Measurements from ENCODE around the gene ANKRD40CL. TPM values are rescaled to one million over a fixed set of nuclear protein-coding genes. Genes with fewer than 3 reads are reported as not detected.

Gene ANKRD40CL
- polyA plus RNA-seq, 3 donors: 0.33 TPM; not detected in 2

DNA sequence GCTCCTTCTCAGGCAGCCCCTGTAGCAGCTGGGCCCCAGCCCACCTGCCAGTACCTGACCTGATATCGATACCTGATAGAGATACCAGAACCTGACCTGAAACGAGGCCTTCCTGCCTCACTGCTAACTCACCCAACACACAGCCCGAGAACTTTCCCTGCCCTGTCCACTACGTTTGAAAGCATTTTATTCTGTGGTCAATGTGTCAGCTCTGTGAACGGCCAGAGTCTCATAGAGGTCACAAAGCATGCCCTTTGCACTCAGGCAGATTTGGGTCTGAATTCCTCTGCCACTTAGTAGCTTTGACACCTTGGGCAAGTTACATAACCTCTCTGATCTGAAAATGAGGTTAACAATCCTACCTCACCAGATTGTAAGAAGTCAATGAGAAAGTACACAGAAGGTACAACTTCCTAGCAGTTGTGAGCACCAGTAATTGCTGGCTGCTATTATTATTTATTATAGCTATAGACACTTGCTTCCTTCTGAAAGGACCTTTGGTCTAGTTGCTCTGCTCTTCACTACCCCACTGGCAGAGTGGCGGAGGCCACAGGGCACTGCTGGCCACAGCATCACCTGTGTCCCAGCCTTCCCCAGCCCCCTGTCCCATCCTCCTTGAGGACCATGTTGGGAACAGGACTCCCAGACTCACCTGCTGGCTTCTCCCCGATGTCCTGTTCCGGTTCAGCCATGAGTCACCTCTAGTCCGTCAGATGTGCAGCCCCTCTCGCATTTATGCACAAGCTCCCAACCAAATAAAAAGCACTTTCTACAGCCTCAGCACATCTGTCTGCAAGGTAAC, 895 bp downstream of the ANKRD40CL start:
- no peak overlapping the region for H3K27ac ChIP-seq (ENCODE audit: low read depth, low read length)
- 64 to 89% (median 77%) methylated on average over 10 of the region's 10 CpGs for whole genome bisulfite sequencing, 3 donors

DNA sequence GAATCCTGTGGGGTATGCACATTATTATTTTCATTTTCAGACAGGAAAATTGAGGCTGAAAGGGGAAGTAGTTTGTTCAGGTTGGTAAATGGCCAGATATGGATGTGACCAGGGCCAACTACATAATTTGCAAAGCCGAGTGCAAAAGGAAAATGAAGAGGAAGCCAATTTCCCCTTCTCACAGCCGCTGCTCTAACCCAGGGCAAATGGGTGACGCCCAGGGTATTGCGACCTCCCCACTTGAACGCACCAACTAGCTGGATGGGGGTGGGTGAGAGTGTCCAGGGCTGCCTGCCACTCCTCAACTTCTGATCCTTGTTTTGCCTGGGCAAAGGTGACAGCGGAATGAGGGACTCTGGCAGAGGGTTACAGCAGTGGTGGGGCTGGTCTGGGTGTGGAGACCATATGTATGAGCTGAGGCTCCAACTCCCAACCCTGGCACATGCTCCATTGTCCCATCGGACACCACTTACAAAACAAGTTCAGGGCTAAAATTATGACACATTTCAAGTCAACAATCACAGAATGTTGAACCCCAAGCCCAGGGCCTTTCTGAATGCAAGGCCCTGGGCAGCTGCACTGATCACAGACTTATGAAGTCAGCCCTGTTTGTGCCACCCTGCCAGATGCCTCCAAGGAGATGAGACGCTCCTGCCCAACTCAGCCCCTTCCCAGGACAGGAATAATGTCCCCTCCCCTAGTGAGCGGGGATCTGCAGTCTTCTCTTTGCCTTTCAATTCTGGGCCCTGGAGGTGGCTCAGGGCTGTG, 1.7 kb downstream of the ANKRD40CL start:
- H3K27ac ChIP-seq (ENCODE audit: low read depth, low read length): no peak overlapping the region

DNA sequence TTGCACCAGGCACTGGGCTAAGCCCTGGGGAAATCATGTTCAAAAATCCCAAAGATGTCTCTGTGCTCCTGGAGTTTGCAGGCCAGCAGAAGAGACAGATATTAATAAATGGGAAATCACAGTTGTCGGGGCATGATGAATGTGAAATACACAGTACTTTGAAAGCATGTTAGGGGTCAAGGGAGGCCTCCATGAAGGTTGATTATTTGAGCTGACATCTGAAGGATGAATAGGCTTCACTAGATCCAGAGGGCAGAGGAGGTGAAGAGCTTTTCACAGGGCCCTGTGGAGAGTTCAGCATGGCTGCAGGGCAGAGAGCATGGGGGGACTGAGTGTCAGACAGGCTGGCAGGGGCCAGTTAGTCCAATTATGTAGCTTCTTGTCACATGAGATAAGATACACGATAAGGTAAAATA, 2.6 kb downstream of the ANKRD40CL start:
- WGBS, 3 donors: 40 to 67% (median 61%) methylated on average over 2 of the region's 2 CpGs
- H3K27ac ChIP-seq (ENCODE audit: low read depth, low read length): no peak overlapping the region

More for the DNA sequence above, 1.7 kb downstream of the ANKRD40CL start:
- 31 to 55% (median 37%) methylated on average over 9 of the region's 9 CpGs for WGBS, 3 donors

DNA sequence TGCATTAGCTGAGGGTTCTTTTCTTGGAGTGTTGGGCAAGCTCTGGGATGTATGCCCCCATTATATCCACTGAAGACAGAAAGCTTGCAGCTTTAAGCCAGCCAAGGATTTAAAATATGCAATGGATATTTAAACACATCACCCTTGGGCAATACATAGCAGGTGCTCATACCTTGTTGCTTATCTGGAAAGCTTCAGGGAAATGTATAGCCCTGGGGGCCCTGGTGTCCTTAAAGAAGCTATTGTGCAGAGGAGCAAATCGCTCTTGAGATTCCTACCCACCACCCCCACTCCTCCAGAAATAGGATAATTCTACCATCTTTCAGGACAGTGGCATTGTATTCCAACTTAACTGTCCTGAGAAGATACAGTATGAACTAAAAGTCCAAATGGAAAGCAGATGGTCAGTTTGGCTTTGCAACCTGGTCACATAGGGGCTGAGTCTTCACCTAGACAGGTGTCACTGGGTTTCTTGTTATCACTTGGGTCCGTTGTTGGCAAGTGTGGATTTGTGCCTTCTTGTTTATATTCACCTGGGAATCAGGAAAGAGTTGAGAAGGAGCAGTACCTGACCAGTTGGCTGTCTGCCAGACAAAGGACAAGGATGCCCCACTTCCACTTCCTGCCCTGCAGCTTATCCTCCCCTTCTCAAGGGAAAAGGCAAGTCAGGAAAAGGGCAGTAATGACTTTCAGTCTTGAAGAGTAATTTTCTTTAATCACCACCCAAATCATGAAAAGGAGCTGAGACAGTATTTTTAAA, 3.4 kb downstream of the ANKRD40CL start:
- WGBS, 3 donors: 41 to 76% (median 70%) methylated on average over 2 of the region's 2 CpGs
- H3K27ac ChIP-seq (ENCODE audit: low read depth, low read length): no peak overlapping the region

DNA sequence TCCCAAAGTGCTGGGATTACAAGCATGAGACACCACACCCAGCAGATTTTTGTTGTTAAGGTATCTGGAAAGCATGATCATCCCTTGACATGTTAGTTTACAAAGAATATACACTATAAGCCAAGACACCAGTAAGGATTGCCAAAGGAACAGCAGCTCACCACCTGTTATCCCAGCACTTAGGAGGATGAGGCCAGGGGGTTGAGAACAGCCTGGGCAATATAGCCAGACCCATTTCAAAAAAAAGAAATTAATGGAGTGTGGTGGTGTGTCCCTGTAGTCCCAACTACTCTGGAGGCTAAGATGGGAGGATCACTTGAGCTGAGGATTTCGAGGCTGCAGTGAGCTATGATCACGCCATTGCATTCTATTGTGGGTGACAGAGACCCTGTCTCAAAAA, 5.1 kb downstream of the ANKRD40CL start:
- no peak overlapping the region for H3K27ac ChIP-seq (ENCODE audit: low read depth, low read length)
- 92 to 98% (median 93%) methylated on average over 2 of the region's 2 CpGs for WGBS, 3 donors

DNA sequence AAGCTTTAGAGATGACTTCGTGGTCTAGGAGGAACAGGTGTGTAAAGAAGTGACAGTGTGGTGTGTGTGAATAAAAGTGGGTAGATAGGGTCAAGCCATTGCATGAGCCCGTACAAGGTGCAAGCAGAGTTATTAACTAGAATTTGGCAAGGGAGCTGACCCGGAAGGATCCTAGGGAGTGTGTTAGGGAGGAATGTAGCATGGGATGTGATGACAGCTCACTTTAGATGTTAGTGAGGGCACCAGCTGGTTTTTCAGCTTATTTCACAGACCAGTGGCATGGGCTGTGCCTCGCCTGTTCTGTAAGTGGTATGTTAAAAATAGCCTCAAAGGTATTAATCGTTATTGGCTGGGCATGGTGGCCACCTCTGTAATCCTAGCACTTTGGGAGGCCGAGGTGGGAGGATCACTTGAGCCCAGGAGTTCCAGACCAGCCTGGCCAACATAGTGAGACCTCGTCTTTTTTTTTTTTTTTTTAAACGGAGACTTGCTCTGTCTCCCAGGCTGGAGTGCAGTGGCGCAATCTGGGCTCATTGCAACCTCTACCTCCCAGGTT, 8.3 kb downstream of the ANKRD40CL start:
- no peak overlapping the region for H3K27ac ChIP-seq (ENCODE audit: low read depth, low read length)
- WGBS, 3 donors: 58 to 78% (median 75%) methylated on average over 8 to 9 of the region's 9 CpGs

DNA sequence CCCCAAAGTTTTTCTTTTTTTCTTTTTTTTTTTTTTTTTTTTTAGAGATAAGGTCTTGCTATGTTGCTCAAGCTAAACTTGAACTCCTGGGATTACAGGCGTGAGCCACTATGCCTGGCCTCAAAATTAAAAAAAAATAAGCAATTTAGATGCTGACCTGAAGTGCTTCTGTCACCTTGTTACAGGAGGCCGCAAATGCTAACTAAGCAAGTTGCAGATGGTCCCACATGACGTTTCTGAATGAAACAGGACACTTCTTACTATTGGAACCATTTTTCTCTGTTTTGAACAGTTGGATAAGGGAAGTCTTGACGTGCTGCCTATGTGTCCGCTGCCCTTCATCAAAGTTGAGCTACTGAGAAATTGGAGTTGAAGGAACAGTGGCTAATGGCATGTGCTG, 8.8 kb downstream of the ANKRD40CL start:
- 53 to 67% (median 60%) methylated on average over 5 of the region's 5 CpGs for WGBS, 3 donors
- no peak overlapping the region for H3K27ac ChIP-seq (ENCODE audit: low read depth, low read length)

DNA sequence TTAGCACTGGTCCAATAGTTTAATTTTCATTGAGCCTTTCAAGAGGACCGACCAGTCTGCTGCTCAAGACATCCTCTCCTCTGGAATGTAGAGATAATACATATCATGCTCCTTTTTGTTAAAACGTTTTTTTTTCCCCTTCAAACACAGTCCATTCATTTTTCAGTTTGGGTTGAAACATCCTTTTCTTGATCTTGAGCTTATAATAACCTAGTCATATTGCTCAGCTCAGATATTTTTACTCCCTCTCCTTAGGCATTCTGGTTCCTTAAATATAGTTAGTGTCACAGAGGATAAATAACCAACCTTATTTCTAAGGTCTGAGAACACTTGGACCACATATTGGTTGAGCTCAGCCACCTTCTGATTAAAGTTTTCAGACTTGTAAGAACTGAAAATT, 12.8 kb downstream of the ANKRD40CL start:
- no peak overlapping the region for H3K27ac ChIP-seq (ENCODE audit: low read depth, low read length)
- WGBS, 3 donors: 54 to 68% (median 66%) methylated on average over 2 of the region's 2 CpGs

DNA sequence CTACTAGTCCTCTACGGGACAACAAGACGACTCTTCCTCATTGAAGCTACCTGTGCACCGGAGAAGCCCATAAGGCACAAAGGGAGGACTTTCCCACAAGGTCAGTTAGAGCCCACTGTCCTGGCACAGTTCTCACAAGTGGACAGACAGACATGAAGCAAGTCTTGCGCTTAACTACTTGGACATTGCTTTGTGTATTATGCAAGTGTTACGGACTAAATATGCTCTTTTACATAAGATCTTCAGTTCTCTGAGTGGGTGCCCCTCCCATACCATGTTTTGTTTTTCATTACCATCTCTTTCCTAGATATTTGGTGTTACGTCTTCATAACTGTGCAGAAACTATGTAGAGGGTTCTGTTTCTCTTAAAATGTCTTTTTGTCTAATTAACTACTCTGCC, 18.1 kb downstream of the ANKRD40CL start:
- WGBS, 3 donors: 60 to 85% (median 78%) methylated on average over 6 of the region's 6 CpGs
- H3K27ac ChIP-seq (ENCODE audit: low read depth, low read length): no peak overlapping the region

DNA sequence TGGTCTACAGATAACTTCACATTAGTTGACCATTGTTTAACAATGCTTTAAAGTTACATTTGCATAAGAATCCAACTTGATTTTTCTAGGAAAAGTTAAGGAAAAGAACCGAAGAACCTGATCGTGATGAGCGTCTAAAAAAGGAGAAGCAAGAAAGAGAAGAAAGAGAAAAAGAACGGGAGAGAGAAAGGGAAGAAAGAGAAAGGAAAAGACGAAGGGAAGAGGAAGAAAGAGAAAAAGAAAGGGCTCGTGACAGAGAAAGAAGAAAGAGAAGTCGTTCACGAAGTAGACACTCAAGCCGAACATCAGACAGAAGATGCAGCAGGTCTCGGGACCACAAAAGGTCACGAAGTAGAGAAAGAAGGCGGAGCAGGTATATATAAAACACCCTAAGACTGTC, 21.7 kb downstream of the ANKRD40CL start:
- H3K27ac ChIP-seq (ENCODE audit: low read depth, low read length): no peak overlapping the region
- 85 to 87% (median 86%) methylated on average over 12 of the region's 12 CpGs for WGBS, 3 donors

DNA sequence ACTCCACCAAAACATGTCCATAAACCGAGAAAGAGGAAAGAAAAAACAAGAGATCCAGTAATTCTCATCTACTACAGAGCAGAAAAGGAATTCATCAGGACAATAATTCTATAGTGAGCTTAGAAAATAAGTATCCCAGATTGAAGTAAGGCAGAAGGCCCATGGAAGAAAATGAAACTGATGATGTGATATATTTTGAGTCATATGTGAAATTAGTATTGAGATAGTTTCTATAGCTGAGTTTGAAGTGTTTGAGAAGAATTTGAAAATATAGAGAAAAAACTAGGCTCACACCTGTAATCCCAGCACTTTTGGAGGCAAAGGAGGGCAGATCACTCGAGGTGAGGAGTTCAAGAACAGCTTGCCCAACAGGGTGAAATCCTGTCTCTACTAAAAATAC, 28.2 kb downstream of the ANKRD40CL start:
- no peak overlapping the region for H3K27ac ChIP-seq (ENCODE audit: low read depth, low read length)
- WGBS, 3 donors: 41 to 63% (median 42%) methylated on average over 2 of the region's 2 CpGs

DNA sequence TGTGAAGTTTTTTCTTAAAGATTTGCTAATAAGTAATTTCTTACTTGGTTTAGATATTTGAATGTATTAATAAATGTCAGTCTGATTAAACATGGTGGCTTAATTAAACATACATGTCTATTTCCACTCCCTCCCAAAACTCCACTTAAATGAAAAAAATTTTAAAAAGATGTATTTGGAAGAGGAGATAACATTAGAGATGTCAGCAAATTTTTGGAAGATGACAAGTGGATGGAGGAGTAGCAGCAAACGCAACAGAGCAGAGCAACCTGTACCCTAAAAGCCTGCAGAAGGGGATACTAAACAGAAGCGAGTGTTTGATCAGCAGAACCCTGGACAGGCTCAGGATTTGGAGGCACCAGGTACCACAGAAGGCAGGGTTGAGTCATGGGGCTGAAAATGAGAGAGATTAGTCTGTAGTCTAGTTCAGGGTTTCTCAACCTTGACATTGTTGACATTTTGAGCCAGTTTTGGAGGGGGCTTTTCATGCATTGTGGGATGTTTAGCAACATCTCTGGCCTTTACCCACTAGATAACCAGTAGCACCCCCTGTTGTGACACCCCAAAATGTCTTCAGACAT, 30.1 kb downstream of the ANKRD40CL start:
- no peak overlapping the region for H3K27ac ChIP-seq (ENCODE audit: low read depth, low read length)
- 85 to 92% (median 91%) methylated on average over 2 of the region's 2 CpGs for WGBS, 3 donors

DNA sequence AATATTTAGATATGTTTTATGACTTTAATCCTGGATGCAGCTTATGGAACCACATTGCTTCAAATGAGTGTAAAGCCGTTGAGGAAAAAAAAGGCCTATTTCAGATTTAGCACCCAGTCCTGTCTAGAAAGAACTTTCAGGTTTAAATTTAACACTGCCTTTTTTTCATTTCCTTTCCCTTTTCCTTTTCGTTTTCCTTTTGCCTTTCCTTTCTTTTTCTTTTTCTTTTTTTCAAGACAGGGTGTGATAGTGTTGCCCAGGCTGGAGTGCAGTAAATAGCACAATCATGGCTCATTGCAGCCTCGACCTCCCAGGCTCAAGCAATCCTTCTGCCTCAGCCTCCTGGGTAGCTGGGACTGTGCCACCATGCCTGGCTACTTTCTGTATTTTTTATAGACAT, 32.0 kb downstream of the ANKRD40CL start:
- no peak overlapping the region for H3K27ac ChIP-seq (ENCODE audit: low read depth, low read length)
- 79 to 85% (median 79%) methylated on average over 3 of the region's 3 CpGs for WGBS, 3 donors

DNA sequence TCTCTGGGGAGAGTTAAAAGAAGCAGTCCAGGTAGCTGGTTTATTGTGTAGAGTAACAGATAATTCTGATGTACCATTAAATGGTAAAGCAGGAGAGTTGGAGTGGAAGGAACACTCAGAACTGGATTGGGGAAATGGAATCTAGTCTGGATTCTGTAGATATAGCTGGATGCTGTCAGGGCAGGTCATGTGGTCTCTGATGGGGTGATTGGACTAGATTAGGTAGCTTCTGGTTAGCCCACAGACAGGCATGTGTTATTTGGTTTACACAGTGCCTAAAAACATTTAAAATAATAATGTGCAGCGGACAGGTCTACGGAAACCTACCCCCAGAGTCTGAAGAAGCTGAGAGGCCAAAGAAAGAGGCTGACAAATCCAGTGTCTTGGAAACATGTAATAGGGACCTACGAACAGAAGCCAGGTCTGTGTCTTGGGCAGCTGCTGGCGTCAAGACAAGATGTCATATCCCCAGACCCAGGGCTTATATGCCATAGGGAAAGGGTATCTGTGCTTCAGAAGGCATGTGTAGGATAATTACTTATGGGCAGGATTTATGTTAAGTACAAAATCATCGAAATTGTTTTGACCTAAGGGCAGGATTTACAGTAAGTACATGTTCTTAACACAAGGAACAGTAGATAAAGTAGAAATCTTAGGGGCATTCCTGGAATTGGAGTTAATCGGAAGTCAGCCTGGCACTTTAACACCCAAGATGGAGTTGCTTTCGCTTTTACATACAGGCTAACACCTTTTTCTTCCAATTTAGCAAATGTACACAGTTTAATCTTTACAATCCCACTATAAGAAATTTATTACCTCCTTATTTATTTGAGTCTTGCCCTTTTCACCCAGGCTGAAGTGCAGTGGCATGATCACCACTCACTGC, 35.5 kb downstream of the ANKRD40CL start:
- WGBS, 3 donors: 66 to 79% (median 68%) methylated on average over 7 of the region's 7 CpGs
- no peak overlapping the region for H3K27ac ChIP-seq (ENCODE audit: low read depth, low read length)

DNA sequence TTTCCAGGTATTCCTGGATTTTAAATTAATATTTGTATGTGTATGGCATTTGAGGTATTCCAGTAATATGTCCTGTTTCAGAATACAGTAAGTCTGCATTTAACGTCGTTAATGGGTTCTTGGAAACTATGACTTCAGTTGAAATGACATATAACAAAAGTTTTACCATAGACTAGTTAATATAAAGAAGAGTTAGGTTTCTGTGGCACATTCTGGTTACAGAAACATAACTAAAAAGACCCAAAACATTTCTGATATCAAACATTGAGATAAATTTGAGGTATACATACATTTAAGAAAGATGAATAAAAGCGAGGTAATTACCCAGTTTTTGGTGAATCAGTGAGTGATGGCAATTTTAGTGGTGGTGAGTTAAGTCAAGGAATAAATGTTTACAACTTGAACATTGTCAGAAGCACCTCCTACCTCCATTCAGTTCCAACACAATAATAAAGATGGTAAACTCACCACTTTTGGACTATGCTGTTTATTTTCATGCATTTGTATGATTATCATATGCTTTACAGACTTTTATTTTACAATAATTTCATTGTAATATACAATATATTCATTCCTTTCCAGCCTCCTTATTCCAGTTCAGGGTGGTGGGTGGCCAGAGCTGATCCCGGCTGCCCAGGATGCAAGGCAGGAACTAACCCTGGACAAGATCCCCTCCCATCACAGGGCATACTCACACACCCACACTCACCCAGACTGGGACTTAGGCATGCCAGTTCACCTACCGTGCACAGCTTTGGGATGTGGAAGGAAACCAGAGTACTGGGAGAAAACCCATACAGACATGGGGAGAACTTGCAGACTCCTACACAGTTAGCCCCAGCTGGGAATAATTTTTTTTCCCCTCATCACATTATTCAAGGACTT, 38.2 kb downstream of the ANKRD40CL start:
- no peak overlapping the region for H3K27ac ChIP-seq (ENCODE audit: low read depth, low read length)
- WGBS, 3 donors: 53 to 71% (median 69%) methylated on average over 5 of the region's 5 CpGs

DNA sequence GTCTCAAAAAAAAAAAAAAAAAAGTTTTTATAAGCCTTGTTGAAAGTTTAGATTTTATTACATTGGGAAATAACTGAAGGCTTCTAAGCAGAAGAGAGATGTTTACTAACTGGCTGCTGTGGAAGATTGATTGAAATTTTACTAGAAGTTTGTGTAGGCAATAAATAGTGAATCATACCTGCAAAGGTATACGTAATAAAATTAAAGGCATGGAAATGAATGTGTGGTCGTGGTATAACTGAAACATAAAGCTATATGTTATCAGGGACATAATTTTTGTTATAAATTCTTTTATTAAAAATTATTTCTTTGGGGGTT, 39.2 kb downstream of the ANKRD40CL start:
- H3K27ac ChIP-seq (ENCODE audit: low read depth, low read length): no peak overlapping the region
- 52 to 91% (median 86%) methylated on average over 2 of the region's 2 CpGs for WGBS, 3 donors

Data from adipose tissue (tissue), 3 donors.